Lower leg skin (tissue), 4 donors: ENCODE results near the gene NUDT22. TPM values are rescaled to one million over a fixed set of nuclear protein-coding genes. Genes with fewer than 3 reads are reported as not detected.
A peak's percentile ranks its signal among the peaks of the same experiment; 100 is the strongest.

Experiments used
- DNase-seq, 2 donors: peaks; one replicate each; pipeline ENCODE4 v3.0.0-alpha.2; 2019; ENCODE audit warnings: low spot score in 2 of 2
- H3K4me3 ChIP-seq: fragments of 200-600 bp; sonication (generic); 2 replicates; pipeline ENCODE4 v1.5.1; 2017; ENCODE audit warnings: mild to moderate bottlenecking, low read depth; ENCODE audit not compliant: poor library complexity, severe bottlenecking
- CTCF ChIP-seq, 3 donors: fragments of 450-650 bp; IDR thresholded peaks; one replicate each; pipeline ENCODE4 v1.5.1; 2016; ENCODE audit warnings: antibody characterized with exemption in 3 of 3, mild to moderate bottlenecking in 3 of 3, moderate library complexity in 2 of 3
- POLR2A ChIP-seq, 2 donors: fragments of 450-650 bp; IDR thresholded peaks; one replicate each; pipeline ENCODE4 v1.6.1; 2016 to 2017; ENCODE audit warnings: antibody characterized with exemption in 2 of 2, mild to moderate bottlenecking in 1 of 2, moderate library complexity in 1 of 2
- WGBS, 2 donors: methylation state at CpG; one replicate each; pipeline ENCODE4 v1.1.5; 2018; 5-methylcytosine and 5-hydroxymethylcytosine counted together
- intact Hi-C: fragments of 100-400 bp; cut with DNase I; formaldehyde crosslinking; loops from one replicate; pipeline ENCODE4 v1.15.0; 2023; ENCODE audit warnings: low total_unique reads
- total RNA-seq, 4 donors: library from RNA; depleted of rRNA; stranded (reverse); fragments of >200 nt; gene quantifications; one replicate each; pipeline ENCODE4 v1.1.0, GENCODE V29; 2016

NUDT22 gene
- total RNA-seq, 4 donors from 2014 or later: 44.7 to 75.6 (median 68.3) TPM

DNA sequence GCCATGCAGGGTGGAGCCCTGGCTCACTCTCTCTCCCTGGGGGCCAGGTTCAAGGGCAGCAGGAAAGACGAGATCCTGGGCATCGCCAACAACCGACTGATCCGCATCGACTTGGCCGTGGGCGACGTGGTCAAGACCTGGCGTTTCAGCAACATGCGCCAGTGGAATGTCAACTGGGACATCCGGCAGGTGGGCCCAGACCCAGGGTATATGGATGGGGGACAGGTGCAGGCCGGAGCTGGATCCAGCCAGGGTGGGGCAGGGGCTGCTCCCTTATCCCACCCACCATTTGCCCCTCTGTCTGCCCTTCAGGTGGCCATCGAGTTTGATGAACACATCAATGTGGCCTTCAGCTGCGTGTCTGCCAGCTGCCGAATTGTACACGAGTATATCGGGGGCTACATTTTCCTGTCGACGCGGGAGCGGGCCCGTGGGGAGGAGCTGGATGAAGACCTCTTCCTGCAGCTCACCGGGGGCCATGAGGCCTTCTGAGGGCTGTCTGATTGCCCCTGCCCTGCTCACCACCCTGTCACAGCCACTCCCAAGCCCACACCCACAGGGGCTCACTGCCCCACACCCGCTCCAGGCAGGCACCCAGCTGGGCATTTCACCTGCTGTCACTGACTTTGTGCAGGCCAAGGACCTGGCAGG lies 2.9 kb upstream of the NUDT22 start:
- 55 to 68% methylated on average over 22 to 24 of the region's 24 CpGs for WGBS, 2 donors
- peak in 1 of 2 donors; percentile 85 for DNase-seq
- TF ChIP-seq POLR2A (IDR thresholded peaks at IDR 0.05): no peak
- TF ChIP-seq CTCF (IDR thresholded peaks at IDR 0.05): no peak
- intact Hi-C loops: no loop called here
- H3K4me3 ChIP-seq: no peak overlapping the region

DNA sequence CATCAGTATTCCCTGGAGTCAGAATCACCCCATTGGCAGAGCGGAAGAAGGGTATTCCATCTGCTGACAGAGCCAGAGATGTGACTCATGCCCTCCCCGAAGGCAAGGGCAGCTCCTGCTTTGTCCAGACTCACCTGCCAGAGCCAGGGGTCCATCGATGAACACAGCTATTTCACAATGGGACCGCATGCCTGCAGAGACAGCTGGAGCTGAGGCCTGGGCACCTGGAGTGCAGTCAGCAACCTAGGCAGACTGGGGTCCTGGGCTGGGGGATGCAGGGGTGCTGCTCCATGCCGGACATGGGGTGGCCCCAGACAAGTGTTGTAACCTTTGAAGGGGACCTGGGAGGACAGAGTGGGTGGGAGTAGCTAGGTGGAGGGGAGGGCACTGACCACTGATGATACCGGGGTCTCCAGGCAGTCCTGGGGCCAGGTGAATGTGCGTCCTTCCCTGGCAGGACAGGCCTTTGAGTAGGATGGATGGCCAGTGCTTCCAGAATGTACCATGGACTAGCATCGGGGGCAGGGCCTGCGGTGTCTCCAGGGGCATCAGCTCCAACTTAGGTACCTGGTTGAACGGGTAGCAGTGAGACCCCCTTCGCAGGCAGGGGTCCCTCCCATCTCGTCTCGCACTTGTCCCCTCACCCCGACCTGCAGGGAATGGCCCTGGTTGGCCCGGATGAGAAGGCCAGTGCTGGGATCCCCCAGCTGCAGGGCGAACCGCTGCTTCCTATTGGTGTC lies 1.8 kb upstream of the NUDT22 start:
- WGBS, 2 donors: 80 to 84% methylated on average over 16 to 17 of the region's 17 CpGs
- intact Hi-C loops: no loop called here
- TF ChIP-seq CTCF (IDR thresholded peaks at IDR 0.05) (no peak), POLR2A (IDR thresholded peaks at IDR 0.05) (no peak)
- no peak overlapping the region for H3K4me3 ChIP-seq
- peak in 1 of 2 donors; percentile 84 for DNase-seq

GRCh38 chr11:64224891-64225607 lies 1.0 kb upstream of the NUDT22 start:
- TF ChIP-seq CTCF (IDR thresholded peaks at IDR 0.05) (no peak), POLR2A (IDR thresholded peaks at IDR 0.05) (no peak)
- 56 to 69% methylated on average over 16 to 21 of the region's 22 CpGs for WGBS, 2 donors
- peak overlapping the region; percentile 72 for H3K4me3 ChIP-seq
- DNase-seq: peak in 1 of 2 donors; percentile 83
- intact Hi-C loops: no loop called here

DNA sequence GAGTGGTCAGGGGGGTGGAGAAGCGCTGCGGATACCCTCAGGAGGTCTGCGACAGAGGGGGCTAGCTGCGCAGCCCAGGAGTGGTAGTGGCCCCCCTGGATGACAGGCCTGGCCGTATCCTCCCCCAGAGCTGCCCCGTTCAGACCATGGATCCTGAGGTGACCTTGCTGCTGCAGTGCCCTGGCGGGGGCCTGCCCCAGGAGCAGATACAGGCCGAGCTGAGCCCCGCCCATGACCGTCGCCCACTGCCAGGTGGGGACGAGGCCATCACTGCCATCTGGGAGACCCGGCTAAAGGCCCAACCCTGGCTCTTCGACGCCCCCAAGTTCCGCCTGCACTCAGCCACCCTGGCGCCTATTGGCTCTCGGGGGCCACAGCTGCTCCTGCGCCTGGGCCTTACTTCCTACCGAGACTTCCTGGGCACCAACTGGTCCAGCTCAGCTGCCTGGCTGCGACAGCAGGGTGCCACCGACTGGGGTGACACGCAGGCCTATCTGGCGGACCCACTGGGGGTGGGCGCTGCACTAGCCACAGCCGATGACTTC lies 505 bp downstream of the NUDT22 start:
- intact Hi-C loops: no loop called here
- TF ChIP-seq CTCF (IDR thresholded peaks at IDR 0.05) (no peak), POLR2A (IDR thresholded peaks at IDR 0.05) (no peak)
- peak overlapping the region; percentile 72 for H3K4me3 ChIP-seq
- DNase-seq: peak in 1 of 2 donors; percentile 91
- WGBS, 2 donors: 0 to 1% methylated on average over 4 to 20 of the region's 26 CpGs

- no peak overlapping the region for H3K4me3 ChIP-seq
- 62 to 63% methylated on average over 3 of the region's 3 CpGs for WGBS, 2 donors
- peak in 1 of 2 donors; percentile 82 for DNase-seq
- intact Hi-C loops: no loop called here
- no peak for TF ChIP-seq CTCF (IDR thresholded peaks at IDR 0.05)
- TF ChIP-seq POLR2A (IDR thresholded peaks at IDR 0.05): no peak
These were observed 1.4 kb downstream of the NUDT22 start for GRCh38 chr11:64227405-64227956.
